H9 (cell line): ENCODE data around the gene CDC45. TPM values are rescaled to one million over a fixed set of nuclear protein-coding genes. Genes with fewer than 3 reads are reported as not detected.

Experiments
- DNase-seq: peaks from one replicate; pipeline ENCODE4 v3.0.0-alpha.2; 2017
- H2AFZ ChIP-seq: one replicate; pipeline ENCODE4 v1.6.1; 2013; ENCODE audit warnings: mild to moderate bottlenecking, low read length, control low read depth, moderate library complexity
- H2AK5ac ChIP-seq: 2 replicates; pipeline ENCODE4 v1.6.1; 2013; ENCODE audit warnings: low read length, control low read depth, mixed read lengths; ENCODE audit not compliant: insufficient read length
- H2BK120ac ChIP-seq: one replicate; pipeline ENCODE4 v1.6.1; 2013; ENCODE audit warnings: low read depth, mild to moderate bottlenecking, low read length, control low read depth, inconsistent platforms; ENCODE audit not compliant: poor library complexity, severe bottlenecking
- H2BK12ac ChIP-seq: 2 replicates; pipeline ENCODE4 v1.6.1; 2013; ENCODE audit warnings: low read length, control low read depth, mixed read lengths, low read depth; ENCODE audit not compliant: insufficient read length
- H2BK15ac ChIP-seq: 2 replicates; pipeline ENCODE4 v1.6.1; 2013; ENCODE audit warnings: low read depth, low read length, control low read depth
- H2BK20ac ChIP-seq: one replicate; pipeline ENCODE4 v1.6.1; 2013; ENCODE audit warnings: low read depth, mild to moderate bottlenecking, low read length, control low read depth, inconsistent platforms; ENCODE audit not compliant: poor library complexity, severe bottlenecking
- H2BK5ac ChIP-seq: 2 replicates; pipeline ENCODE4 v1.6.1; 2013; ENCODE audit warnings: low read length, control low read depth, mixed read lengths; ENCODE audit not compliant: insufficient read length
- H3K14ac ChIP-seq: 2 replicates; pipeline ENCODE4 v1.6.1; 2013; ENCODE audit warnings: low read length, control low read depth; ENCODE audit not compliant: insufficient read depth
- H3K18ac ChIP-seq: 2 replicates; pipeline ENCODE4 v1.6.1; 2013; ENCODE audit warnings: low read depth, mild to moderate bottlenecking, mixed read lengths, low read length, control low read depth; ENCODE audit not compliant: insufficient read length
- H3K23ac ChIP-seq: 2 replicates; pipeline ENCODE4 v1.6.1; 2013; ENCODE audit warnings: low read length, control low read depth, mixed read lengths, low read depth; ENCODE audit not compliant: insufficient read length
- H3K23me2 ChIP-seq: 2 replicates; pipeline ENCODE4 v1.6.1; 2013; ENCODE audit warnings: low read depth, mild to moderate bottlenecking, mixed read lengths, low read length, control low read depth; ENCODE audit not compliant: insufficient read length, poor library complexity, severe bottlenecking
- H3K27ac ChIP-seq: 2 replicates; pipeline ENCODE4 v1.5.1; 2013; ENCODE audit warnings: low read length, control low read depth, mixed read lengths, low read depth; ENCODE audit not compliant: insufficient read length
- H3K27me3 ChIP-seq: 2 replicates; pipeline ENCODE4 v1.6.1; 2013; ENCODE audit warnings: low read length, control low read depth, inconsistent platforms; ENCODE audit not compliant: insufficient read depth
- H3K4ac ChIP-seq: 2 replicates; pipeline ENCODE4 v1.6.1; 2013; ENCODE audit warnings: low read depth, mild to moderate bottlenecking, control low read depth, inconsistent platforms, low read length, moderate library complexity
- H3K4me1 ChIP-seq: 2 replicates; pipeline ENCODE4 v1.6.1; 2013; ENCODE audit warnings: low read length, control low read depth, inconsistent platforms; ENCODE audit not compliant: insufficient read depth
- H3K4me2 ChIP-seq: 2 replicates; pipeline ENCODE4 v1.6.1; 2013; ENCODE audit warnings: low read length, control low read depth, mixed read lengths; ENCODE audit not compliant: insufficient read length, insufficient read depth
- H3K56ac ChIP-seq: 2 replicates; pipeline ENCODE4 v1.6.1; 2013; ENCODE audit warnings: low read depth, mild to moderate bottlenecking, mixed read lengths, low read length, control low read depth; ENCODE audit not compliant: insufficient read length
- H3K79me1 ChIP-seq: 2 replicates; pipeline ENCODE4 v1.6.1; 2013; ENCODE audit warnings: low read depth, mild to moderate bottlenecking, moderate library complexity, low read length, control low read depth, inconsistent platforms; ENCODE audit not compliant: insufficient read depth, poor library complexity, severe bottlenecking
- H3K79me2 ChIP-seq: 2 replicates; pipeline ENCODE4 v1.6.1; 2013; ENCODE audit warnings: low read length, control low read depth, inconsistent platforms; ENCODE audit not compliant: insufficient read depth
- H3K9ac ChIP-seq: 2 replicates; pipeline ENCODE4 v1.6.1; 2013; ENCODE audit warnings: low read length, control low read depth, mixed read lengths; ENCODE audit not compliant: insufficient read length; ENCODE audit errors: extremely low read depth
- H3K9me3 ChIP-seq: one replicate; pipeline ENCODE4 v1.6.1; 2013; ENCODE audit warnings: low read depth, low read length, inconsistent platforms; ENCODE audit not compliant: control insufficient read depth
- H3T11ph ChIP-seq: one replicate; pipeline ENCODE4 v1.6.1; 2013; ENCODE audit warnings: mild to moderate bottlenecking, low read length, control low read depth, inconsistent platforms
- H4K20me1 ChIP-seq: one replicate; pipeline ENCODE4 v1.6.1; 2013; ENCODE audit not compliant: control insufficient read depth, insufficient read length, insufficient read depth
- H4K5ac ChIP-seq: 2 replicates; pipeline ENCODE4 v1.6.1; 2013; ENCODE audit warnings: low read depth, mild to moderate bottlenecking, mixed read lengths, low read length, control low read depth; ENCODE audit not compliant: insufficient read length
- H4K8ac ChIP-seq: replicated peaks from 2 replicates; pipeline ENCODE4 v1.6.1; 2013; ENCODE audit warnings: low read length, control low read depth, mixed read lengths, low read depth; ENCODE audit not compliant: insufficient read length
- H4K91ac ChIP-seq: 2 replicates; pipeline ENCODE4 v1.6.1; 2013; ENCODE audit warnings: low read depth, mild to moderate bottlenecking, moderate library complexity, mixed read lengths, low read length, control low read depth; ENCODE audit not compliant: insufficient read length
- H3K27ac Mint-ChIP-seq, 3 experiments: 2 replicates in 2 of 3; 3 replicates in 1 of 3; pipeline ENCODE4 v1.8.0; 2020 to 2021; ENCODE audit warnings: mixed read lengths in 3 of 3, mild to moderate bottlenecking in 1 of 3, moderate library complexity in 1 of 3
- H3K27me3 Mint-ChIP-seq: 2 replicates; pipeline ENCODE4 v1.8.0; 2021; ENCODE audit warnings: low read depth, mild to moderate bottlenecking, moderate library complexity, mixed read lengths
- H3K36me3 Mint-ChIP-seq, 3 experiments: 2 replicates in 2 of 3; 3 replicates in 1 of 3; pipeline ENCODE4 v1.8.0; 2020 to 2021; ENCODE audit warnings: low read depth in 3 of 3, mixed read lengths in 3 of 3; ENCODE audit not compliant: insufficient read depth in 1 of 3
- H3K4me1 Mint-ChIP-seq, 2 experiments: 2 replicates each; pipeline ENCODE4 v1.8.0; 2020; ENCODE audit warnings: mixed read lengths in 2 of 2
- H3K4me3 Mint-ChIP-seq, 2 experiments: 2 replicates in 1 of 2; 3 replicates in 1 of 2; pipeline ENCODE4 v1.8.0; 2020 to 2021; ENCODE audit warnings: mild to moderate bottlenecking in 2 of 2, mixed read lengths in 2 of 2, moderate library complexity in 1 of 2
- H3K9me3 Mint-ChIP-seq, 2 experiments: 2 replicates in 1 of 2; 3 replicates in 1 of 2; pipeline ENCODE4 v1.8.0; 2020; ENCODE audit warnings: mild to moderate bottlenecking in 2 of 2, mixed read lengths in 2 of 2, moderate library complexity in 1 of 2
- CTCF ChIP-seq: fragments of 200-600 bp; sonication (generic); conservative IDR thresholded peaks from 3 replicates; pipeline ENCODE4 v1.8.0; 2021; ENCODE audit warnings: antibody characterized with exemption, mild to moderate bottlenecking
- WGBS: extraction: QIAGEN DNeasy Blood & Tissue Kit; methylation state at CpG from one replicate; pipeline ENCODE4 v1.1.7; 2013; ENCODE audit warnings: missing lambda C conversion rate, low lambda C conversion rate, mixed read lengths; ENCODE audit not compliant: insufficient read length; ENCODE audit errors: extremely low coverage; 5-methylcytosine and 5-hydroxymethylcytosine counted together
- total RNA-seq: library from RNA; stranded (reverse); gene quantifications from 2 replicates; pipeline ENCODE4 v1.2.1, GENCODE V29; 2021

Gene CDC45
- total RNA-seq, 1 experiment from 2014 or later, result 35.7 TPM

- no CpG with 5 or more reads among the region's 22 CpGs for WGBS
Observed at GRCh38 chr22:19446603-19447329, 33.0 kb upstream of the CDC45 start.

More at GRCh38 chr22:19446603-19447329, 33.0 kb upstream of the CDC45 start:
- H2BK15ac ChIP-seq, result no peak overlapping the region
- no peaks in the 10 kb centered on the region; a peak in 1 of 5 replicates for H3K9me3 Mint-ChIP-seq
- peaks cover 19% of the 10 kb centered on the region for H3K27me3 Mint-ChIP-seq
- peaks cover 15 to 47% (median 43%) of the 10 kb centered on the region in 3 experiments for H3K36me3 Mint-ChIP-seq
- no peak overlapping the region for H3T11ph ChIP-seq
- H3K56ac ChIP-seq, result no peak overlapping the region
- no peak overlapping the region for H2AFZ ChIP-seq
- H3K4me2 ChIP-seq, result peak overlapping the region; percentile 42
- H3K9me3 ChIP-seq, result no peaks in the 10 kb centered on the region
- H3K79me1 ChIP-seq, result no peaks in the 10 kb centered on the region
- H4K5ac ChIP-seq, result no peak overlapping the region
- no peak overlapping the region for H2BK5ac ChIP-seq
- no peak overlapping the region for H2AK5ac ChIP-seq
- no peak overlapping the region for H3K27ac ChIP-seq
- H3K27me3 ChIP-seq, result no peaks in the 10 kb centered on the region; the same call in 1 of the 2 replicates
- DNase-seq, result no peak
- no peak overlapping the region for H2BK20ac ChIP-seq
- no peak overlapping the region for H4K91ac ChIP-seq
- H3K79me2 ChIP-seq, result no peaks in the 10 kb centered on the region; the same call in 1 of the 2 replicates
- no peak overlapping the region for H3K18ac ChIP-seq
- H3K14ac ChIP-seq, result no peak overlapping the region
- no peak for TF ChIP-seq CTCF
- H3K23me2 ChIP-seq, result peaks cover 9% of the 10 kb centered on the region
- peak overlapping the region; percentile 73 to 98 (median 76); a peak in 5 of 7 replicates for H3K27ac Mint-ChIP-seq
- H2BK12ac ChIP-seq, result no peak overlapping the region
- peaks cover 16 to 18% of the 10 kb centered on the region in 2 experiments for H3K4me1 Mint-ChIP-seq
- H4K8ac ChIP-seq, result no peak overlapping the region
- no peak overlapping the region for H3K4ac ChIP-seq
- peak overlapping the region; percentile 45 for H3K9ac ChIP-seq
- H3K4me1 ChIP-seq, result no peaks in the 10 kb centered on the region
- no peak overlapping the region for H2BK120ac ChIP-seq
- H4K20me1 ChIP-seq, result peaks cover 2% of the 10 kb centered on the region
- peak overlapping the region; percentile 84 to 97 for H3K4me3 Mint-ChIP-seq
- no peak overlapping the region for H3K23ac ChIP-seq
